GM19351 (cell line): ENCODE measurements around the gene VSTM4.

Experiments used
- ATAC-seq: cut with Tn5 transposase; IDR thresholded peaks from one replicate; pipeline ENCODE4 v1.9.1; 2021; ENCODE audit warnings: mild to moderate bottlenecking, moderate library complexity; ENCODE audit not compliant: unreplicated experiment

The VSTM4 gene

GRCh38 chr10:49117376-49118070 is 2.2 kb upstream of the VSTM4 start:
- ATAC-seq = no peak

- no peak for ATAC-seq
Observed at GRCh38 chr10:49116509-49117375, 1.4 kb upstream of the VSTM4 start.

GRCh38 chr10:49115796-49116508 is 630 bp upstream of the VSTM4 start:
- ATAC-seq = no peak

- ATAC-seq = no peak
Observed at GRCh38 chr10:49114718-49115014, 656 bp downstream of the VSTM4 start.

- ATAC-seq = no peak
Observed at GRCh38 chr10:49113741-49114141, 1.6 kb downstream of the VSTM4 start.

- ATAC-seq = no peak
Observed at GRCh38 chr10:49112851-49113250, 2.5 kb downstream of the VSTM4 start.

GRCh38 chr10:49112098-49112497 is 3.2 kb downstream of the VSTM4 start:
- ATAC-seq = no peak

- ATAC-seq = no peak
Observed at GRCh38 chr10:49111320-49111698, 4.0 kb downstream of the VSTM4 start.

- ATAC-seq = no peak
Observed at GRCh38 chr10:49110684-49111319, 4.5 kb downstream of the VSTM4 start.

- ATAC-seq = no peak
Observed at GRCh38 chr10:49109669-49110340, 5.5 kb downstream of the VSTM4 start.

GRCh38 chr10:49108656-49109055 is 6.7 kb downstream of the VSTM4 start:
- ATAC-seq = no peak

- no peak for ATAC-seq
Observed at GRCh38 chr10:49107887-49108267, 7.4 kb downstream of the VSTM4 start.

GRCh38 chr10:49107111-49107886 is 8.0 kb downstream of the VSTM4 start:
- ATAC-seq = no peak

- ATAC-seq = no peak
Observed at GRCh38 chr10:49106451-49106850, 8.9 kb downstream of the VSTM4 start.

- ATAC-seq = no peak
Observed at GRCh38 chr10:49105076-49105475, 10.2 kb downstream of the VSTM4 start.

- no peak for ATAC-seq
Observed at GRCh38 chr10:49104323-49104722, 11.0 kb downstream of the VSTM4 start.

- no peak for ATAC-seq
Observed at GRCh38 chr10:49103761-49104160, 11.6 kb downstream of the VSTM4 start.

GRCh38 chr10:49099046-49099445 is 16.3 kb downstream of the VSTM4 start:
- no peak for ATAC-seq

GRCh38 chr10:49096890-49097445 is 18.4 kb downstream of the VSTM4 start:
- no peak for ATAC-seq

- ATAC-seq = no peak
Observed at GRCh38 chr10:49094646-49095045, 20.7 kb downstream of the VSTM4 start.
